Upper lobe of left lung (tissue), 6 donors: ENCODE data around the gene CBFA2T3. TPM values are rescaled to one million over a fixed set of nuclear protein-coding genes. Genes with fewer than 3 reads are reported as not detected.
A peak's percentile ranks its signal among the peaks of the same experiment; 100 is the strongest.

Source experiments
- ATAC-seq, 2 donors: fragments of 200-7000 bp; cut with Tn5 transposase; one replicate each; pipeline ENCODE4 v1.9.1; 2022; ENCODE audit warnings: mild to moderate bottlenecking in 2 of 2, moderate library complexity in 2 of 2; ENCODE audit not compliant: low FRiP score in 2 of 2
- DNase-seq, 2 donors: peaks; one replicate each; pipeline ENCODE4 v3.0.0-alpha.2; 2019 to 2020
- H3K27ac ChIP-seq, 4 donors: fragments of 200-600 bp; sonication (generic); one replicate each; pipeline ENCODE4 v1.5.1; 2016 to 2019
- H3K27me3 ChIP-seq, 4 donors: fragments of 200-600 bp; sonication (generic); one replicate each; pipeline ENCODE4 v1.5.1; 2017 to 2019
- H3K36me3 ChIP-seq, 4 donors: fragments of 200-600 bp; sonication (generic); one replicate each; pipeline ENCODE4 v1.5.1; 2016 to 2019
- H3K4me1 ChIP-seq, 4 donors: fragments of 200-600 bp; sonication (generic); one replicate each; pipeline ENCODE4 v1.5.1; 2018 to 2019
- H3K4me3 ChIP-seq, 4 donors: fragments of 200-600 bp; sonication (generic); one replicate each; pipeline ENCODE4 v1.5.1; 2017 to 2019; ENCODE audit warnings: mild to moderate bottlenecking in 2 of 4, moderate library complexity in 1 of 4
- H3K9me3 ChIP-seq, 4 donors: fragments of 200-600 bp; sonication (generic); one replicate each; pipeline ENCODE4 v1.5.1; 2018 to 2019
- CTCF ChIP-seq, 6 experiments: fragments of 450-650 bp in 4 of 6; fragments of 200-600 bp in 2 of 6; sonication (generic) in 2 of 6; IDR thresholded peaks; one replicate each; pipeline ENCODE4 v1.5.1; 2016 to 2019; ENCODE audit warnings: antibody characterized with exemption in 6 of 6
- EP300 ChIP-seq, 4 donors: sonication (generic); formaldehyde crosslinking; IDR thresholded peaks; one replicate each; pipeline ENCODE4 v1.5.1; 2017; ENCODE audit warnings: antibody characterized with exemption in 4 of 4, control low read depth in 2 of 4
- POLR2A ChIP-seq, 4 donors: fragments of 450-650 bp; IDR thresholded peaks; one replicate each; pipeline ENCODE4 v1.5.1; 2016 to 2017; ENCODE audit warnings: antibody characterized with exemption in 4 of 4, mild to moderate bottlenecking in 2 of 4
- POLR2AphosphoS5 ChIP-seq, 2 donors: sonication (generic); formaldehyde crosslinking; IDR thresholded peaks; one replicate each; pipeline ENCODE4 v1.5.1; 2017; ENCODE audit warnings: antibody characterized with exemption in 2 of 2
- WGBS, 2 donors: methylation state at CpG; one replicate each; pipeline ENCODE4 v1.1.5; 2017 to 2018; 5-methylcytosine and 5-hydroxymethylcytosine counted together
- total RNA-seq, 6 donors: library from RNA; depleted of rRNA in 4 of 6; stranded (reverse); fragments of >200 nt in 4 of 6; gene quantifications; one replicate each; pipeline versions ENCODE4 v1.1.0 to v1.2.1, GENCODE V29; 2016 to 2021
- donor health status: DM: no; HTN: no; CAD: no; lungs with moderate emphysema.
- donor health status: DM: no; HTN: yes; CAD: no; lungs with severe emphysema.

Gene CBFA2T3
- total RNA-seq, 6 donors from 2014 or later: 2.7 to 33.5 (median 15.2) TPM

GRCh38 chr16:88875703-88876234, 101.2 kb downstream of the CBFA2T3 start:
- Histone ChIP-seq H3K9me3 (no peaks in the 10 kb centered on the region), H3K27ac (no peak overlapping the region), H3K27me3 (peaks cover 0 to under 1% (median 0%) of the 10 kb centered on the region in 4 donors), H3K4me3 (no peak overlapping the region), H3K4me1 (peaks cover 0 to 5% (median 2%) of the 10 kb centered on the region in 4 donors), H3K36me3 (peaks cover 0 to 44% (median 12%) of the 10 kb centered on the region in 4 donors)
- 95% methylated on average over 22 of the region's 22 CpGs for WGBS, 2 donors
- TF ChIP-seq POLR2A (IDR thresholded peaks at IDR 0.05): no peak
- no peak for TF ChIP-seq CTCF (IDR thresholded peaks at IDR 0.05)
- TF ChIP-seq POLR2AphosphoS5 (IDR thresholded peaks at IDR 0.05): no peak
- TF ChIP-seq EP300 (IDR thresholded peaks at IDR 0.05): no peak
- DNase-seq (peak in 1 of 2 donors; percentile 39), ATAC-seq (no peak)

GRCh38 chr16:88874938-88875599, 101.9 kb downstream of the CBFA2T3 start:
- 91% methylated on average over 24 to 28 of the region's 34 CpGs for WGBS, 2 donors
- Histone ChIP-seq H3K27ac (no peak overlapping the region), H3K4me3 (no peak overlapping the region), H3K36me3 (peaks cover 0 to 38% (median 9%) of the 10 kb centered on the region in 4 donors), H3K4me1 (peaks cover 0 to 5% (median 0%) of the 10 kb centered on the region in 4 donors), H3K9me3 (no peaks in the 10 kb centered on the region), H3K27me3 (peaks cover 0 to 5% (median 0%) of the 10 kb centered on the region in 4 donors)
- TF ChIP-seq POLR2A (IDR thresholded peaks at IDR 0.05) (no peak), EP300 (IDR thresholded peaks at IDR 0.05) (no peak), POLR2AphosphoS5 (IDR thresholded peaks at IDR 0.05) (no peak), CTCF (IDR thresholded peaks at IDR 0.05) (no peak)
- peak in 1 of 2 donors; percentile 76 for DNase-seq
- no peak for ATAC-seq

GRCh38 chr16:88872650-88873331, 104.2 kb downstream of the CBFA2T3 start:
- WGBS, 2 donors: 71 to 91% methylated on average over 6 to 20 of the region's 25 CpGs
- Histone ChIP-seq H3K9me3 (no peaks in the 10 kb centered on the region), H3K4me1 (peaks cover 0 to 5% (median 0%) of the 10 kb centered on the region in 4 donors), H3K36me3 (peaks cover 0 to 17% (median 7%) of the 10 kb centered on the region in 4 donors), H3K27ac (no peak overlapping the region), H3K4me3 (no peak overlapping the region), H3K27me3 (peaks cover 0 to 5% (median 0%) of the 10 kb centered on the region in 4 donors)
- peak in 1 of 2 donors; percentile 71 for DNase-seq
- TF ChIP-seq POLR2A (IDR thresholded peaks at IDR 0.05): no peak
- no peak for TF ChIP-seq EP300 (IDR thresholded peaks at IDR 0.05)
- no peak for TF ChIP-seq POLR2AphosphoS5 (IDR thresholded peaks at IDR 0.05)
- TF ChIP-seq CTCF (IDR thresholded peaks at IDR 0.05): no peak
- no peak for ATAC-seq

- Histone ChIP-seq H3K27ac (no peak overlapping the region), H3K4me1 (peaks cover 0 to 5% (median 0%) of the 10 kb centered on the region in 4 donors), H3K4me3 (no peak overlapping the region), H3K27me3 (peaks cover 0 to 5% (median 0%) of the 10 kb centered on the region in 4 donors), H3K9me3 (no peaks in the 10 kb centered on the region), H3K36me3 (peaks cover 0 to 12% (median 5%) of the 10 kb centered on the region in 4 donors)
- TF ChIP-seq CTCF (IDR thresholded peaks at IDR 0.05) (no peak), EP300 (IDR thresholded peaks at IDR 0.05) (no peak), POLR2A (IDR thresholded peaks at IDR 0.05) (no peak), POLR2AphosphoS5 (IDR thresholded peaks at IDR 0.05) (no peak)
- 84 to 89% methylated on average over 12 to 15 of the region's 21 CpGs for WGBS, 2 donors
- DNase-seq (peak in 1 of 2 donors; percentile 69), ATAC-seq (no peak)
These were observed 105.1 kb downstream of the CBFA2T3 start for GRCh38 chr16:88871730-88872416.
